Mammary epithelial cell (primary cell): ENCODE results near the gene PRDX5.

Experiments
- CTCF ChIP-seq, 2 donors: IDR thresholded peaks in 1 of 2; conservative IDR thresholded peaks in 1 of 2; 2 replicates each; pipeline ENCODE4 v1.5.1; 2011 to 2012; ENCODE audit warnings: inconsistent platforms in 2 of 2, low read length in 2 of 2, mild to moderate bottlenecking in 2 of 2, control low read depth in 1 of 2, low read depth in 1 of 2; ENCODE audit not compliant: insufficient read depth in 1 of 2; ENCODE audit errors: extremely low read depth in 1 of 2
- EZH2 ChIP-seq: IDR thresholded peaks from 2 replicates; pipeline ENCODE4 v1.6.1; 2012; ENCODE audit warnings: low read length, inconsistent platforms, borderline replicate concordance

- TF ChIP-seq CTCF (conservative IDR thresholded peaks at IDR 0.05 in 1 of 2, IDR thresholded peaks at IDR 0.05 in 1 of 2; ENCODE audit: extremely low read depth in 1 of 2, insufficient read depth in 1 of 2, low read depth in 1 of 2, low read length in 2 of 2), result no peak
- TF ChIP-seq EZH2, result no peak
Observed at GRCh38 chr11:64296830-64297698, 20.9 kb upstream of the PRDX5 start.
